GM15510 (cell line): ENCODE data around the gene NCKAP5.

Source experiments
- POLR2A ChIP-seq: IDR thresholded peaks from 3 replicates; pipeline ENCODE4 v1.6.1; 2011; ENCODE audit warnings: borderline replicate concordance; ENCODE audit not compliant: insufficient read length; ENCODE audit errors: extremely low read depth

NCKAP5 gene

GRCh38 chr2:132965460-132965859, 602.8 kb downstream of the NCKAP5 start:
- no peak for TF ChIP-seq POLR2A

GRCh38 chr2:132963161-132963560, 605.1 kb downstream of the NCKAP5 start:
- no peak for TF ChIP-seq POLR2A

GRCh38 chr2:132958887-132959286, 609.4 kb downstream of the NCKAP5 start:
- TF ChIP-seq POLR2A = no peak

- TF ChIP-seq POLR2A = no peak
These were observed 612.2 kb downstream of the NCKAP5 start for GRCh38 chr2:132955871-132956615.

GRCh38 chr2:132953771-132954170, 614.5 kb downstream of the NCKAP5 start:
- no peak for TF ChIP-seq POLR2A

- no peak for TF ChIP-seq POLR2A
These were observed 617.1 kb downstream of the NCKAP5 start for GRCh38 chr2:132951008-132951714.

- no peak for TF ChIP-seq POLR2A
These were observed 619.2 kb downstream of the NCKAP5 start for GRCh38 chr2:132949108-132949507.

GRCh38 chr2:132948211-132948610, 620.1 kb downstream of the NCKAP5 start:
- TF ChIP-seq POLR2A = no peak

- TF ChIP-seq POLR2A = no peak
These were observed 624.4 kb downstream of the NCKAP5 start for GRCh38 chr2:132943829-132944228.

- TF ChIP-seq POLR2A = no peak
These were observed 626.8 kb downstream of the NCKAP5 start for GRCh38 chr2:132941296-132942020.

- TF ChIP-seq POLR2A = no peak
These were observed 630.6 kb downstream of the NCKAP5 start for GRCh38 chr2:132937629-132938028.

- TF ChIP-seq POLR2A = no peak
These were observed 631.5 kb downstream of the NCKAP5 start for GRCh38 chr2:132936791-132937190.

GRCh38 chr2:132936261-132936660, 632.0 kb downstream of the NCKAP5 start:
- no peak for TF ChIP-seq POLR2A

- TF ChIP-seq POLR2A = no peak
These were observed 638.5 kb downstream of the NCKAP5 start for GRCh38 chr2:132929786-132930185.

- no peak for TF ChIP-seq POLR2A
These were observed 644.5 kb downstream of the NCKAP5 start for GRCh38 chr2:132923787-132924186.
